Transverse colon (tissue), 4 donors: ENCODE measurements around the gene PRUNE1.

Experiments used
- CTCF ChIP-seq, 5 experiments: fragments of 200-600 bp in 3 of 5; fragments of 450-650 bp in 2 of 5; sonication (generic) in 3 of 5; IDR thresholded peaks; 1 replicate in 2 of 5; 2 replicates in 3 of 5; pipeline ENCODE4 v1.5.1; 2016 to 2017; ENCODE audit warnings: antibody characterized with exemption in 5 of 5, inconsistent platforms in 3 of 5, mild to moderate bottlenecking in 2 of 5, moderate library complexity in 1 of 5
- EP300 ChIP-seq: sonication (generic); formaldehyde crosslinking; IDR thresholded peaks from one replicate; pipeline ENCODE4 v1.6.1; 2017; ENCODE audit warnings: antibody characterized with exemption, low read depth
- POLR2A ChIP-seq: fragments of 450-650 bp; IDR thresholded peaks from one replicate; pipeline ENCODE4 v1.6.1; 2016; ENCODE audit warnings: antibody characterized with exemption, mild to moderate bottlenecking, moderate library complexity
- POLR2AphosphoS5 ChIP-seq, 3 donors: sonication (generic); formaldehyde crosslinking; IDR thresholded peaks; one replicate each; pipeline ENCODE4 v1.6.1; 2016; ENCODE audit warnings: antibody characterized with exemption in 3 of 3

- TF ChIP-seq CTCF (IDR thresholded peaks at IDR 0.05) (no peak), POLR2AphosphoS5 (IDR thresholded peaks at IDR 0.05) (no peak), POLR2A (no peak), EP300 (no peak)
Observed at GRCh38 chr1:150965605-150966004, 42.6 kb upstream of the PRUNE1 start.
